Vagina (tissue), 2 donors: Measurements from ENCODE around the gene ISG20.

Source experiments
- POLR2A ChIP-seq, 2 donors: fragments of 450-650 bp; IDR thresholded peaks; one replicate each; pipeline ENCODE4 v1.6.1; 2017; ENCODE audit warnings: antibody characterized with exemption in 2 of 2, mild to moderate bottlenecking in 2 of 2, moderate library complexity in 2 of 2
- TF ChIP-seq, protein P1 (sequence below), 3 experiments: fragments of 450-650 bp in 2 of 3; fragments of 200-600 bp in 1 of 3; sonication (generic) in 1 of 3; IDR thresholded peaks; one replicate each; pipeline ENCODE4 v1.5.1; 2017 to 2019; ENCODE audit warnings: antibody characterized with exemption in 3 of 3, mild to moderate bottlenecking in 2 of 3, moderate library complexity in 2 of 3

DNA sequence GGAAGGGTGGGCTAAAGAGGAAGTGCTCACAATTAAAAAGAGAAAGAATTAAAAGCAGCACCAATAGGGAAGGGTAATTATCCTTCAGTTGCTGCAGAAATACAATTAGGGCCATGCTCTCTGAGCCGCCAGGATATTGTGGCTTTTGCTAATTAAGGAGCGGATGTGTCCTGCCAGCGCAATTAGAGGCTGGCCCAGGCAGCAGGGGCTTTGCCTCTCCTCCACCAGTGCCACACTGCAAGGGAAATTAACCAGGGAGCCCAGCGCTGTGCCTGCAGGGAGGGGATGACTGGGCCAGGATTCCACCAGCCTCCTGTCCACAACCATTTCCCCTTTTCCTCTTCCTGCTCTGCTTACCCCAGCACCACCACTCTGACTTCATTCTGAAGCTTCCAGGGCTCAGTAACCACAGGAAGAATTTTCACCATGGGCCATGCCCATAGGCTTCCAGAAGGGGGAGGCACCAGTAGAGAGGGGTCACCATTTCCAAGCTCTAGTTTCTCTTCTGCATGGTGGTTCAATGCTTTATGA lies 28.1 kb upstream of the ISG20 start:
- no peak for TF ChIP-seq POLR2A (IDR thresholded peaks at IDR 0.05)
- TF ChIP-seq, protein P1, sequence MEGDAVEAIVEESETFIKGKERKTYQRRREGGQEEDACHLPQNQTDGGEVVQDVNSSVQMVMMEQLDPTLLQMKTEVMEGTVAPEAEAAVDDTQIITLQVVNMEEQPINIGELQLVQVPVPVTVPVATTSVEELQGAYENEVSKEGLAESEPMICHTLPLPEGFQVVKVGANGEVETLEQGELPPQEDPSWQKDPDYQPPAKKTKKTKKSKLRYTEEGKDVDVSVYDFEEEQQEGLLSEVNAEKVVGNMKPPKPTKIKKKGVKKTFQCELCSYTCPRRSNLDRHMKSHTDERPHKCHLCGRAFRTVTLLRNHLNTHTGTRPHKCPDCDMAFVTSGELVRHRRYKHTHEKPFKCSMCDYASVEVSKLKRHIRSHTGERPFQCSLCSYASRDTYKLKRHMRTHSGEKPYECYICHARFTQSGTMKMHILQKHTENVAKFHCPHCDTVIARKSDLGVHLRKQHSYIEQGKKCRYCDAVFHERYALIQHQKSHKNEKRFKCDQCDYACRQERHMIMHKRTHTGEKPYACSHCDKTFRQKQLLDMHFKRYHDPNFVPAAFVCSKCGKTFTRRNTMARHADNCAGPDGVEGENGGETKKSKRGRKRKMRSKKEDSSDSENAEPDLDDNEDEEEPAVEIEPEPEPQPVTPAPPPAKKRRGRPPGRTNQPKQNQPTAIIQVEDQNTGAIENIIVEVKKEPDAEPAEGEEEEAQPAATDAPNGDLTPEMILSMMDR (IDR thresholded peaks at IDR 0.05), result no peak
